Ovary (tissue), 9 donors: Measurements from ENCODE around the gene SOST. TPM values are rescaled to one million over a fixed set of nuclear protein-coding genes. Genes with fewer than 3 reads are reported as not detected.

Experiments used
- DNase-seq, 5 donors: peaks; one replicate each; pipeline ENCODE4 v3.0.0-alpha.2; 2019 to 2020
- H3K27ac ChIP-seq, 2 donors: fragments of 200-600 bp; one replicate each; pipeline versions ENCODE4 v1.5.1 to v1.8.0; 2019 to 2022
- H3K27me3 ChIP-seq: fragments of 200-600 bp; one replicate; pipeline ENCODE4 v1.8.0; 2022
- H3K36me3 ChIP-seq: fragments of 200-600 bp; sonication (generic); one replicate; pipeline ENCODE4 v1.5.1; 2019
- H3K4me1 ChIP-seq: one replicate; pipeline ENCODE4 v1.8.1; 2013; ENCODE audit warnings: mild to moderate bottlenecking, moderate library complexity; ENCODE audit not compliant: insufficient read depth
- H3K4me3 ChIP-seq: fragments of 200-600 bp; sonication (generic); one replicate; pipeline ENCODE4 v1.5.1; 2017
- H3K9me3 ChIP-seq, 2 donors: fragments of 200-600 bp in 1 of 2; sonication (generic) in 1 of 2; one replicate each; pipeline versions ENCODE4 v1.5.1 to v1.8.1; 2013 to 2019; ENCODE audit warnings: mild to moderate bottlenecking in 1 of 2, moderate library complexity in 1 of 2
- CTCF ChIP-seq, 3 donors: fragments of 450-650 bp in 2 of 3; fragments of 200-600 bp in 1 of 3; IDR thresholded peaks; one replicate each; pipeline versions ENCODE4 v1.5.1 to v1.8.0; 2016 to 2022; ENCODE audit warnings: antibody characterized with exemption in 3 of 3, mild to moderate bottlenecking in 1 of 3
- EP300 ChIP-seq: sonication (generic); formaldehyde crosslinking; IDR thresholded peaks from one replicate; pipeline ENCODE4 v1.6.1; 2017; ENCODE audit warnings: antibody characterized with exemption
- POLR2A ChIP-seq: fragments of 450-650 bp; IDR thresholded peaks from one replicate; pipeline ENCODE4 v1.6.1; 2017; ENCODE audit warnings: antibody characterized with exemption, mild to moderate bottlenecking, moderate library complexity
- WGBS, 3 donors: extraction: QIAGEN DNeasy Blood & Tissue Kit in 1 of 3; methylation state at CpG; one replicate each; pipeline versions ENCODE4 v1.1.5 to v1.1.7; 2013 to 2017; 5-methylcytosine and 5-hydroxymethylcytosine counted together
- intact Hi-C, 4 donors: fragments of 100-400 bp; cut with DNase I; formaldehyde crosslinking; loops; one replicate each; pipeline versions ENCODE4 v1.11.0 to v1.15.1; 2022 to 2023
- polyA plus RNA-seq, 2 donors: library from polyadenylated mRNA; stranded (reverse); fragments of 200-250 nt in 1 of 2; fragments of 350-450 nt in 1 of 2; fragmentation: Illumina TruSeq in 1 of 2; extraction: RNeasy Lipid Tissue Mini Kit (QIAGEN cat#74804) in 1 of 2; gene quantifications; one replicate each; pipeline ENCODE4 v1.2.3, GENCODE V29; 2013 to 2014
- total RNA-seq, 7 donors: library from RNA; depleted of rRNA in 2 of 7; stranded (reverse); fragments of >200 nt in 2 of 7; fragmentation: NEBNext Ultra II Directional in 3 of 7; extraction: Animal tissue kit (Norgen Biotek cat#: 25700) in 3 of 7; gene quantifications; one replicate each; pipeline versions ENCODE4 v1.1.0 to v1.2.4, GENCODE V29; 2016 to 2023
- donor health status: DM: no; HTN: no; CAD: no; lungs with moderate emphysema.
- donor health status: DM: no; HTN: no; CAD: no.
- donor health status: Bipolar disorder and iron deficiency.
- donor health status: DM: yes; HTN: yes; CAD: no.
- donor health status: DM: no; HTN: no; CAD: no.
- donor health status: DM: yes; HTN: yes; CAD: no.

Gene SOST
- total and polyA plus RNA-seq, 9 donors = 0.30 TPM; not detected in 8

DNA sequence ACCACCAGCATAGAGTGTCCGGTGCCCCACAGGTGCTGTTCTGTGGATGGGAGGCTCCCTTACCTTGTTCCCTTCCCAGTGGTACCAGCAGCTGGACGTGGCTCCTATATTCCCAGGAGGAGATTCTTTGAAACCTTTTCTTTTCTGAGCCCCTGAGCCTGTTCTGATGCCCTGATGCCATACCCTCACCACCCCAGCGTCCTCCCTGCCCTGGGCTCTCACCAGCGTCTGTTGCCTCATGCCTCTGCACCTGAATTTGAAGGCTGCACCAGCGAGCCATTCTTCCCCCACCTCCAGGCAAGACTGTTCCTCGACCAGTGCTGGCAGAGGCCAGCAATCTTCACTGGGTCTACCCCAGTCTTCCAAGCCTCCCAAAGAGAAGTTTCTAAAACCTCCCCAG lies 505 bp downstream of the SOST start:
- no peaks in the 10 kb centered on the region for H3K9me3 ChIP-seq
- peaks cover 4% of the 10 kb centered on the region for H3K4me1 ChIP-seq
- intact Hi-C loops = loop anchor here (2.0 to 10.0 kb wide), 6 partner anchors 46 to 183 kb away; no protein-coding TSS in a partner anchor
- H3K27ac ChIP-seq = no peak overlapping the region
- no peak for TF ChIP-seq EP300
- TF ChIP-seq POLR2A = no peak
- no peak for TF ChIP-seq CTCF (IDR thresholded peaks at IDR 0.05)
- H3K27me3 ChIP-seq = no peaks in the 10 kb centered on the region
- 68 to 81% (median 75%) methylated on average over 6 of the region's 6 CpGs for WGBS, 3 donors
- DNase-seq = no peak
- no peaks in the 10 kb centered on the region for H3K36me3 ChIP-seq
- H3K4me3 ChIP-seq = no peak overlapping the region

GRCh38 chr17:43757171-43757660 lies 1.4 kb downstream of the SOST start:
- TF ChIP-seq EP300 (no peak), CTCF (IDR thresholded peaks at IDR 0.05) (no peak), POLR2A (no peak)
- intact Hi-C loops = loop anchor here in 3 of 4 donors (5.0 to 10.0 kb wide), 3 partner anchors 45 to 182 kb away; no protein-coding TSS in a partner anchor
- H3K27ac ChIP-seq = no peak overlapping the region
- no peaks in the 10 kb centered on the region for H3K27me3 ChIP-seq
- H3K9me3 ChIP-seq = no peaks in the 10 kb centered on the region
- no peaks in the 10 kb centered on the region for H3K36me3 ChIP-seq
- 61 to 75% (median 72%) methylated on average over 8 of the region's 8 CpGs for WGBS, 3 donors
- DNase-seq = no peak
- peaks cover 4% of the 10 kb centered on the region for H3K4me1 ChIP-seq
- no peak overlapping the region for H3K4me3 ChIP-seq

DNA sequence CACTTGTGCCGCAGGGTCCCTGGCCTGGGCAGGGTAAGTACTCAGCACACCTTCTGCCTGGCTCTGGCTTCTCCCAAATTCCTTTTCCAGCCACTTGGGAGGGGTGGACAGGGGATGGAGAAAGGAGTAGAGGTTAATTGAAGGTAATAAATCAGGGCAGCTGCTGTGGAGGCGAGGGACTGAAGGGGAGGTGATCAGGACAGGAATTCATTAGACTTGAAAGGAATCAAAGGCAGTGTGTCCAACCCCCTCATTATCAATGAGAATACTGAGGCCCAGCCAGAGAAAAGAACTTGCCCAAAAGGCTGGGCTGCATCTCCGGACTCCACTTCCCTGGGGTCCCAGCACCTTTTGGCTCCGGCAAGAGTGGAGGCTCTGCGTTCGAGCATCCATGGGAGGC lies 2.4 kb downstream of the SOST start:
- intact Hi-C loops = loop anchor here in 3 of 4 donors (5.0 to 10.0 kb wide), 3 partner anchors 44 to 181 kb away; no protein-coding TSS in a partner anchor
- TF ChIP-seq EP300 (no peak), CTCF (IDR thresholded peaks at IDR 0.05) (no peak), POLR2A (no peak)
- Histone ChIP-seq H3K4me3 (no peak overlapping the region), H3K4me1 (peaks cover 4% of the 10 kb centered on the region), H3K9me3 (no peaks in the 10 kb centered on the region), H3K36me3 (no peaks in the 10 kb centered on the region), H3K27ac (no peak overlapping the region), H3K27me3 (no peaks in the 10 kb centered on the region)
- no peak for DNase-seq
- WGBS, 3 donors = 59 to 73% (median 68%) methylated on average over 6 of the region's 6 CpGs

DNA sequence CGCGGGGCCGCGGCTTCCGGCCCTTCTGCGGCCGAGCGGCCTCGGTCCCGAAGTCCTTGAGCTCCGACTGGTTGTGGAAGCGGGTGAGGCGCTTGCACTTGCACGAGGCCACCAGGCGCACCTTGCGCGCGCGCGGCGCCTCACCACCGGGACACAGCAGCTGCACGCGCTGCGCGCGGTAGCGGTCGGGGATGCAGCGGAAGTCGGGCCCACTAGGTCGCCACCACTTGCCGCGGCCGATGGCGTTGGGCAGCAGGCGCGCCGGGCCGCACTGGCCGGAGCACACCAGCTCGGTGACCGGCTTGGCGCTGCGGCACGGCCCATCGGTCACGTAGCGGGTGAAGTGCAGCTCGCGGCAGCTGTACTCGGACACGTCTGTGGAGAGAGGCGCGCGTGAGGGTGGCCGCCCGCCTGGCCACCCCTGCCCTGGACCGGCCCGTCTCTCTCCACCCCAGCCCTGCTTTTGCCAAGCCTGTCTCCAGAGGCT lies 3.2 kb downstream of the SOST start:
- H3K27me3 ChIP-seq = no peaks in the 10 kb centered on the region
- H3K4me3 ChIP-seq = no peak overlapping the region
- 2 to 11% (median 2%) methylated on average over 38 to 60 of the region's 60 CpGs for WGBS, 3 donors
- intact Hi-C loops = loop anchor here in 3 of 4 donors (5.0 to 10.0 kb wide), 3 partner anchors 43 to 181 kb away; no protein-coding TSS in a partner anchor
- TF ChIP-seq POLR2A = no peak
- no peak for TF ChIP-seq CTCF (IDR thresholded peaks at IDR 0.05)
- no peak for TF ChIP-seq EP300
- no peak overlapping the region for H3K27ac ChIP-seq
- H3K4me1 ChIP-seq = peaks cover 4% of the 10 kb centered on the region
- DNase-seq = no peak
- no peaks in the 10 kb centered on the region for H3K9me3 ChIP-seq
- H3K36me3 ChIP-seq = no peaks in the 10 kb centered on the region
